Psoas muscle (tissue), 8 donors: Measurements from ENCODE around the gene TMA7B. TPM values are rescaled to one million over a fixed set of nuclear protein-coding genes. Genes with fewer than 3 reads are reported as not detected.

ENCODE experiments used
- ATAC-seq, 4 donors: fragments of 200-7000 bp; cut with Tn5 transposase; one replicate each; pipeline ENCODE4 v1.9.1; 2020; ENCODE audit warnings: moderate library complexity in 3 of 4, mild to moderate bottlenecking in 2 of 4
- DNase-seq, 2 donors: peaks; one replicate each; pipeline ENCODE4 v3.0.0-alpha.2; 2020
- H3K27ac ChIP-seq: fragments of 200-600 bp; one replicate; pipeline ENCODE4 v1.8.0; 2022
- H3K27me3 ChIP-seq, 3 donors: fragments of 200-600 bp in 1 of 3; one replicate each; pipeline versions ENCODE4 v1.6.1 to v1.8.0; 2013 to 2022; ENCODE audit warnings: low read length in 2 of 3, mild to moderate bottlenecking in 2 of 3, moderate library complexity in 1 of 3; ENCODE audit not compliant: insufficient read depth in 3 of 3
- H3K36me3 ChIP-seq, 2 donors: fragments of 200-600 bp in 1 of 2; one replicate each; pipeline versions ENCODE4 v1.6.1 to v1.8.0; 2013 to 2022; ENCODE audit warnings: low read depth in 1 of 2, mild to moderate bottlenecking in 1 of 2, moderate library complexity in 1 of 2; ENCODE audit not compliant: insufficient read depth in 1 of 2
- H3K4me1 ChIP-seq: fragments of 200-600 bp; one replicate; pipeline ENCODE4 v1.8.0; 2022
- H3K4me3 ChIP-seq: fragments of 200-600 bp; one replicate; pipeline ENCODE4 v1.8.0; 2022; ENCODE audit warnings: mild to moderate bottlenecking
- H3K9me3 ChIP-seq: fragments of 200-600 bp; one replicate; pipeline ENCODE4 v1.8.0; 2022
- CTCF ChIP-seq: fragments of 200-600 bp; IDR thresholded peaks from one replicate; pipeline ENCODE4 v1.8.0; 2022; ENCODE audit warnings: antibody characterized with exemption
- WGBS, 3 donors: extraction: QIAGEN DNeasy Blood & Tissue Kit; methylation state at CpG; one replicate each; pipeline versions ENCODE4 v1.1.6 to v1.1.7; 2013; 5-methylcytosine and 5-hydroxymethylcytosine counted together
- intact Hi-C, 2 donors: fragments of 100-400 bp; cut with DNase I; formaldehyde crosslinking; loops; one replicate each; pipeline versions ENCODE4 v1.11.0 to v1.14.2; 2022
- polyA plus RNA-seq, 3 donors: library from polyadenylated mRNA; stranded (reverse); fragments of 200-250 nt; gene quantifications; one replicate each; pipeline ENCODE4 v1.2.3, GENCODE V29; 2013
- total RNA-seq, 4 donors: library from RNA; stranded (reverse); fragmentation: NEBNext Ultra II Directional in 2 of 4; extraction: Animal tissue kit (Norgen Biotek cat#: 25700) in 2 of 4; gene quantifications; one replicate each; pipeline versions ENCODE4 v1.2.1 to v1.2.4, GENCODE V29; 2021 to 2023
- donor health status: healthy with polysubstance abuse.
- donor health status: DM: no; HTN: no; CAD: no; lungs with moderate emphysema.
- donor health status: Bipolar disorder and iron deficiency.
- donor health status: healthy.
- donor health status: DM: yes; HTN: yes; CAD: no.
- donor health status: DM: no; HTN: no; CAD: no.
- donor health status: DM: no; HTN: no; CAD: no.
- donor health status: DM: yes; HTN: yes; CAD: no.

Gene TMA7B
- total and polyA plus RNA-seq, 7 donors, result not detected

GRCh38 chr22:40006641-40007040, 46.4 kb downstream of the TMA7B start:
- no peaks in the 10 kb centered on the region for H3K4me1 ChIP-seq
- TF ChIP-seq CTCF, result no peak
- ATAC-seq, result no peak
- H3K36me3 ChIP-seq, result no peaks in the 10 kb centered on the region
- H3K4me3 ChIP-seq, result no peak overlapping the region
- no peak overlapping the region for H3K27ac ChIP-seq
- WGBS, 3 donors, result 63 to 66% (median 64%) methylated on average over 8 of the region's 8 CpGs
- no peaks in the 10 kb centered on the region for H3K9me3 ChIP-seq
- peaks cover 3 to 41% (median 8%) of the 10 kb centered on the region in 3 donors for H3K27me3 ChIP-seq
- DNase-seq, result peak in 1 of 2 donors; percentile 27
- intact Hi-C loops, result no loop called here

- Histone ChIP-seq H3K9me3 (no peaks in the 10 kb centered on the region), H3K36me3 (no peaks in the 10 kb centered on the region), H3K27ac (no peak overlapping the region), H3K4me1 (no peaks in the 10 kb centered on the region), H3K27me3 (peaks cover 3 to 47% (median 7%) of the 10 kb centered on the region in 3 donors), H3K4me3 (no peak overlapping the region)
- no peak for TF ChIP-seq CTCF
- WGBS, 3 donors, result 72 to 75% (median 73%) methylated on average over 27 of the region's 27 CpGs
- intact Hi-C loops, result no loop called here
- DNase-seq (peak in 1 of 2 donors; percentile 24), ATAC-seq (no peak)
Observed at GRCh38 chr22:40007853-40008710, 47.9 kb downstream of the TMA7B start.

GRCh38 chr22:40008726-40009291, 48.6 kb downstream of the TMA7B start:
- DNase-seq (peak in 1 of 2 donors; percentile 19), ATAC-seq (no peak)
- Histone ChIP-seq H3K27ac (no peak overlapping the region), H3K27me3 (peaks cover 3 to 47% (median 7%) of the 10 kb centered on the region in 3 donors), H3K4me3 (no peak overlapping the region), H3K4me1 (no peaks in the 10 kb centered on the region), H3K9me3 (no peaks in the 10 kb centered on the region), H3K36me3 (no peaks in the 10 kb centered on the region)
- TF ChIP-seq CTCF, result no peak
- WGBS, 3 donors, result 55 to 62% (median 57%) methylated on average over 10 of the region's 10 CpGs
- intact Hi-C loops, result no loop called here

GRCh38 chr22:40009292-40009774, 49.1 kb downstream of the TMA7B start:
- no peaks in the 10 kb centered on the region for H3K36me3 ChIP-seq
- no peak for TF ChIP-seq CTCF
- no peak for ATAC-seq
- peaks cover 3 to 47% (median 7%) of the 10 kb centered on the region in 3 donors for H3K27me3 ChIP-seq
- no peak overlapping the region for H3K27ac ChIP-seq
- no peak for DNase-seq
- H3K4me1 ChIP-seq, result no peaks in the 10 kb centered on the region
- 5 to 11% (median 10%) methylated on average over 11 of the region's 11 CpGs for WGBS, 3 donors
- intact Hi-C loops, result no loop called here
- H3K9me3 ChIP-seq, result no peaks in the 10 kb centered on the region
- no peak overlapping the region for H3K4me3 ChIP-seq
